ENCODE data around the gene COL25A1. TPM values are rescaled to one million over a fixed set of nuclear protein-coding genes. Genes with fewer than 3 reads are reported as not detected.

The COL25A1 gene
- total RNA-seq, 1 experiment from 2014 or later, result not detected

- Histone ChIP-seq H3K4me2 (ENCODE audit: low read length) (no peak overlapping the region), H3K9me2 (ENCODE audit: insufficient read depth) (no peaks in the 10 kb centered on the region), H3K4me3 (replicated peaks in 1 of 2; ENCODE audit: low read depth in 1 of 2, low read length in 2 of 2) (no peak overlapping the region), H3K9ac (ENCODE audit: low read length) (no peak overlapping the region), H2AFZ (ENCODE audit: low read depth, low read length, poor library complexity, severe bottlenecking) (no peak overlapping the region), H4K20me1 (ENCODE audit: insufficient read depth) (no peaks in the 10 kb centered on the region), H3K79me2 (ENCODE audit: insufficient read depth, low read length) (no peaks in the 10 kb centered on the region), H3K27ac (ENCODE audit: low read depth, low read length) (no peak overlapping the region), H3K9me3 (ENCODE audit: control insufficient read depth in 1 of 2, insufficient read depth in 1 of 2, low read depth in 1 of 2, low read length in 2 of 2) (no peaks in the 10 kb centered on the region), H3K27me3 (ENCODE audit: insufficient read depth, low read length) (peaks cover 75% of the 10 kb centered on the region), H3K36me3 (ENCODE audit: control insufficient read depth in 1 of 2, insufficient read depth in 2 of 2, low read length in 2 of 2) (no peaks in the 10 kb centered on the region), H3K4me1 (ENCODE audit: control insufficient read depth in 1 of 2, insufficient read depth in 2 of 2, low read length in 2 of 2) (no peaks in the 10 kb centered on the region)
- intact Hi-C loops (cut with micrococcal nuclease), result no loop called here
- ChIA-PET POLR2A (no interaction called here), RAD21 (ENCODE audit: low non-redundant PET in 1 of 2, low total read pairs in 2 of 2, uncharacterized antibody in 2 of 2, unreplicated experiment in 2 of 2) (no interaction called here), CTCF (no interaction called here)
- ATAC-seq (no peak), DNase-seq (ENCODE audit: low read depth, low spot score) (no peak)
- BruUV-seq (replicated peaks), result no TSS peak
- TF ChIP-seq ZFX (IDR thresholded peaks at IDR 0.05), result no peak
- TF ChIP-seq RAD21 (IDR thresholded peaks at IDR 0.05; ENCODE audit: low read depth), result no peak
- no peak for TF ChIP-seq EZH2phosphoT487 (IDR thresholded peaks at IDR 0.05; ENCODE audit: borderline replicate concordance)
- TF ChIP-seq EZH2 (IDR thresholded peaks at IDR 0.05), result no peak
Observed at GRCh38 chr4:109114501-109114900, 188.0 kb downstream of the COL25A1 start.

- Histone ChIP-seq H3K9ac (ENCODE audit: low read length) (no peak overlapping the region), H3K36me3 (ENCODE audit: control insufficient read depth in 1 of 2, insufficient read depth in 2 of 2, low read length in 2 of 2) (no peaks in the 10 kb centered on the region), H2AFZ (ENCODE audit: low read depth, low read length, poor library complexity, severe bottlenecking) (no peak overlapping the region), H3K27ac (ENCODE audit: low read depth, low read length) (no peak overlapping the region), H3K4me3 (replicated peaks in 1 of 2; ENCODE audit: low read depth in 1 of 2, low read length in 2 of 2) (no peak overlapping the region), H3K79me2 (ENCODE audit: insufficient read depth, low read length) (no peaks in the 10 kb centered on the region), H4K20me1 (ENCODE audit: insufficient read depth) (no peaks in the 10 kb centered on the region), H3K4me2 (ENCODE audit: low read length) (no peak overlapping the region), H3K9me2 (ENCODE audit: insufficient read depth) (no peaks in the 10 kb centered on the region), H3K9me3 (ENCODE audit: control insufficient read depth in 1 of 2, insufficient read depth in 1 of 2, low read depth in 1 of 2, low read length in 2 of 2) (no peaks in the 10 kb centered on the region), H3K27me3 (ENCODE audit: insufficient read depth, low read length) (peaks cover 67% of the 10 kb centered on the region), H3K4me1 (ENCODE audit: control insufficient read depth in 1 of 2, insufficient read depth in 2 of 2, low read length in 2 of 2) (no peaks in the 10 kb centered on the region)
- CTCF ChIA-PET, result no interaction called here
- ATAC-seq, result no peak
- DNase-seq (ENCODE audit: low read depth, low spot score), result no peak
- RAD21 ChIA-PET (ENCODE audit: low non-redundant PET in 1 of 2, low total read pairs in 2 of 2, uncharacterized antibody in 2 of 2, unreplicated experiment in 2 of 2), result no interaction called here
- POLR2A ChIA-PET, result no interaction called here
- no TSS peak for BruUV-seq (replicated peaks)
- no peak for TF ChIP-seq EZH2phosphoT487 (IDR thresholded peaks at IDR 0.05; ENCODE audit: borderline replicate concordance)
- no peak for TF ChIP-seq SRF (IDR thresholded peaks at IDR 0.05; ENCODE audit: low read depth)
- no peak for TF ChIP-seq EGR1 (IDR thresholded peaks at IDR 0.05; ENCODE audit: low read depth)
- TF ChIP-seq SP1 (IDR thresholded peaks at IDR 0.05; ENCODE audit: low read depth), result no peak
- intact Hi-C loops (cut with micrococcal nuclease), result no loop called here
Observed at GRCh38 chr4:109113521-109113920, 188.9 kb downstream of the COL25A1 start.
